ENCODE measurements around the gene MYB.

MYB gene

DNA sequence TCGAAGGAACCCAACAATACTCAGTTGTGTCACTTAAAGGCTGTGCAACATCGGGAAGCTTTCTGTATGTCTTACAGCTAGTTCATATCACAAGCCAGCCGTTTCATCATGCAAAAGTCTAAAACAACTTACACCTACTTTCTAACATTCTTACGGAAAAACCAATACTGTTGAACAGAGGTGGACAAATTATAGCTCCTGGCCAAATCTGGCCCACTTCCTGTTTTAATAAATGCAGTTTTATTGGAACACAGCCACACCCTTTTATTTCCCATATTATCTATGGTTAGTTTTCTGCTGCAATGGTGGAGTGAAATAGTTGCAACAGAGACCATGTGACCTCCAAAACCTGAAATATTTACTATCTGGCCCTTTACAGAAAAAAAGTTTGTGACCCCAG lies 46.6 kb downstream of the MYB start:
- ChIA-PET POLR2A (interaction anchor here (0.7 kb wide), 1 partner anchor 56 kb away, joined by 4 read pairs; no protein-coding TSS in a partner anchor), CTCF (interaction anchor here (1.5 kb wide), 1 partner anchor 84 kb away, joined by 3 read pairs; no protein-coding TSS in a partner anchor)
- TF ChIP-seq, protein P1, sequence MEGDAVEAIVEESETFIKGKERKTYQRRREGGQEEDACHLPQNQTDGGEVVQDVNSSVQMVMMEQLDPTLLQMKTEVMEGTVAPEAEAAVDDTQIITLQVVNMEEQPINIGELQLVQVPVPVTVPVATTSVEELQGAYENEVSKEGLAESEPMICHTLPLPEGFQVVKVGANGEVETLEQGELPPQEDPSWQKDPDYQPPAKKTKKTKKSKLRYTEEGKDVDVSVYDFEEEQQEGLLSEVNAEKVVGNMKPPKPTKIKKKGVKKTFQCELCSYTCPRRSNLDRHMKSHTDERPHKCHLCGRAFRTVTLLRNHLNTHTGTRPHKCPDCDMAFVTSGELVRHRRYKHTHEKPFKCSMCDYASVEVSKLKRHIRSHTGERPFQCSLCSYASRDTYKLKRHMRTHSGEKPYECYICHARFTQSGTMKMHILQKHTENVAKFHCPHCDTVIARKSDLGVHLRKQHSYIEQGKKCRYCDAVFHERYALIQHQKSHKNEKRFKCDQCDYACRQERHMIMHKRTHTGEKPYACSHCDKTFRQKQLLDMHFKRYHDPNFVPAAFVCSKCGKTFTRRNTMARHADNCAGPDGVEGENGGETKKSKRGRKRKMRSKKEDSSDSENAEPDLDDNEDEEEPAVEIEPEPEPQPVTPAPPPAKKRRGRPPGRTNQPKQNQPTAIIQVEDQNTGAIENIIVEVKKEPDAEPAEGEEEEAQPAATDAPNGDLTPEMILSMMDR (IDR thresholded peaks at IDR 0.05; ENCODE audit: control extremely low read depth, extremely low read depth, low read depth, missing control alignments) = no peak
- no peak for DNase-seq (ENCODE audit: extremely low spot score)

DNA sequence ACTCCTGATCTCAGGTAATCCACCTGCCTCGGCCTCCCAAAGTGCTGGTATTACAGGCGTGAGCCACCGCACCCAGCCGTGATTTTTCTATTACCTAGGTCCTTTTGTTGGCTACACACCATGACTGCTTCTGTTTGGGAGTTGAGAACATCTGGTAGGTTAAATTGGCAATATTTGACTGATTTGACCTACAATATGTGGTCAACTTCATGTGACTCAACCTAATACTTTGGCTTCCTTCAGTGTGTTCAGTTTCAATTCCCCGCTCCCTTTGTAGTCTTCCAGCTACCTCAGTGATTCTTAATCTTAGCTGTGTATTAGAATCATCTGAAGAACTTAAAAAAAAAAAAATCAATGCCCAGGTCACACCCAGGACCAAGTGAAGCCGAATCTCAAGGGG lies 47.4 kb downstream of the MYB start:
- POLR2A ChIA-PET = interaction anchor here (0.7 kb wide), 1 partner anchor 353 kb away, joined by 3 read pairs; no protein-coding TSS in a partner anchor
- no peak for DNase-seq (ENCODE audit: extremely low spot score)
- CTCF ChIA-PET = interaction anchor here (1.5 kb wide), 1 partner anchor 84 kb away, joined by 3 read pairs; no protein-coding TSS in a partner anchor
- TF ChIP-seq, protein P1 (IDR thresholded peaks at IDR 0.05; ENCODE audit: control extremely low read depth, extremely low read depth, low read depth, missing control alignments) = no peak

DNA sequence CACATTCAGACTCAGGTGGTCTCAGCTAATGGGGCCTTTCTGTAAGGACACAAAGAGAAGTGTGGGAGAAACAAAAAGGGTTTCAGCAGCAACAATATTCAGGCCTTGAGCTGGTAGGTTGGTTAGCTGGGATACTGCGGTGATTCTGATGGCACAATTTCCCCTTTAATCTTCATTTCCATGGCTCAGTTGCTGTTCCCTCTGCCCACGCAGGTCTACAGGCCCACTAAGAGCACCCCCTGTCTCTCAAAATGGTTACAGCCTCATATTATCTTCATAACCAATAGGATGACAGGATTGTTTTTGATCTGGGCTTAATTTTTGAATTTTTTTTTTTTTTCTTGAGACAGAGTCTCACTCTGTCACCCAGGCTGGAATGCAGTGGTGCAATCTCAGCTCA lies 48.9 kb downstream of the MYB start:
- DNase-seq (ENCODE audit: extremely low spot score) = no peak
- TF ChIP-seq, protein P1 (IDR thresholded peaks at IDR 0.05; ENCODE audit: control extremely low read depth, extremely low read depth, low read depth, missing control alignments) = no peak
- POLR2A ChIA-PET = no interaction called here
- CTCF ChIA-PET = interaction anchor here (0.7 to 2.3 kb wide), 4 partner anchors 10 to 34 kb away, joined by 3 to 9 read pairs (median 3); no protein-coding TSS in a partner anchor

DNA sequence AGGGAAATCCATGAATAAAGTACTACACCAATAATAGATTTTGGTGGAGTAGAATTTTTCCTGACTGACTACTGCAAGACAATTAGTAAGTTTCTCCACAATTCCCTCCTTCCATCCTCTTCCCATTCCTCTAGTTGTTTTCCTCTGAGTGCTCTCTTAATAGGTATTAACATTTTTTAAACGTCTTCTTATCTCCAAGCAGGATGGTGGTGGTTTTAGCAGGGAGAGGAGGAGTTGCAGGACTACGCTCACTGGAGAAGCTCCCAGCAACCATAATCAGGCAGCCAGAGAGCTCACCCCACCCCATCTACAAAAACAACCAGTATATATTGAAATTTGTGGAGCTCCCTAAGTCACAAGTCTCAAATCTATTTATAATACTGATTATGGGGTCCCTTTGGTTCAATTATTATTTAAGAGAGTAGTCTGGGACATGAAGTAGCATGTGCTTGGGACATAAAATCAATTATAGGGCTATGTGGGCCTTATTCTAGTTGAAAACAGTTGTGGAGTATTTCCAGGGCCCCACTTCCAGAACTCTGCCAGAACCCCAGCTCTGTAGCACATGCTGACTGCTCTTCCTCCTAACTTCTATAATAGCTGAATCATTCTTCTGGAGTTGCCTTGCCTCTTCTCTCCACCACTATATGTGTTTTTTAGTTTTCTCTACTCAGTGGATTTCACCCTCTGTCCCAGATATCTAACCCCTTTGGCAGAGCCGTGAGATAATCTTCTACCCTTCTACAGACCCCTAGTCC lies 49.8 kb downstream of the MYB start:
- ChIA-PET CTCF (interaction anchor here (0.6 to 2.3 kb wide), 3 partner anchors 9 to 14 kb away, joined by 3 to 9 read pairs (median 3); no protein-coding TSS in a partner anchor), POLR2A (interaction anchor here (0.5 kb wide), 1 partner anchor 11 kb away, joined by 3 read pairs; no protein-coding TSS in a partner anchor)
- TF ChIP-seq, protein P1 (IDR thresholded peaks at IDR 0.05; ENCODE audit: control extremely low read depth, extremely low read depth, low read depth, missing control alignments) = no peak
- DNase-seq (ENCODE audit: extremely low spot score) = no peak

DNA sequence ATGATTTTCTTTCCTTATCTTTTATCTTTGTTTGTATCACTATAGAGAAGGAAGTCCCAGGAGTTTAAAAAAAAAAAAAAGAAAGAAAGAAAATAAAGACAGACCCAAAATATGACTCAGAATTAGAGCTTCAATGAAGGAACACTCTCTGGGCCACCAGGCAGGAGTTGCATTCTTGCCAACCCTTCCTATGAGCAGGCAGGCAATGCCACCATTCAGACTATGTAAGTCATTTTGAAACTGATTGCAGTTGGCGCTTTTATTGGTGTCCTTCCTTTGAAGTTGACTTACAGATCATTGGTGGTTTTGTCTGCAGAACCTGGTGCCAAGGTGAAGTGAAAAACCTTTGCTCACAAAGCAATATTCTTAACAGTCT lies 50.3 kb downstream of the MYB start:
- ChIA-PET POLR2A (interaction anchor here (0.5 kb wide), 1 partner anchor 11 kb away, joined by 3 read pairs; no protein-coding TSS in a partner anchor), CTCF (interaction anchor here (0.6 to 2.3 kb wide), 3 partner anchors 8 to 16 kb away, joined by 3 to 9 read pairs (median 3); no protein-coding TSS in a partner anchor)
- DNase-seq (ENCODE audit: extremely low spot score) = no peak
- TF ChIP-seq, protein P1 (IDR thresholded peaks at IDR 0.05; ENCODE audit: control extremely low read depth, extremely low read depth, low read depth, missing control alignments) = no peak

DNA sequence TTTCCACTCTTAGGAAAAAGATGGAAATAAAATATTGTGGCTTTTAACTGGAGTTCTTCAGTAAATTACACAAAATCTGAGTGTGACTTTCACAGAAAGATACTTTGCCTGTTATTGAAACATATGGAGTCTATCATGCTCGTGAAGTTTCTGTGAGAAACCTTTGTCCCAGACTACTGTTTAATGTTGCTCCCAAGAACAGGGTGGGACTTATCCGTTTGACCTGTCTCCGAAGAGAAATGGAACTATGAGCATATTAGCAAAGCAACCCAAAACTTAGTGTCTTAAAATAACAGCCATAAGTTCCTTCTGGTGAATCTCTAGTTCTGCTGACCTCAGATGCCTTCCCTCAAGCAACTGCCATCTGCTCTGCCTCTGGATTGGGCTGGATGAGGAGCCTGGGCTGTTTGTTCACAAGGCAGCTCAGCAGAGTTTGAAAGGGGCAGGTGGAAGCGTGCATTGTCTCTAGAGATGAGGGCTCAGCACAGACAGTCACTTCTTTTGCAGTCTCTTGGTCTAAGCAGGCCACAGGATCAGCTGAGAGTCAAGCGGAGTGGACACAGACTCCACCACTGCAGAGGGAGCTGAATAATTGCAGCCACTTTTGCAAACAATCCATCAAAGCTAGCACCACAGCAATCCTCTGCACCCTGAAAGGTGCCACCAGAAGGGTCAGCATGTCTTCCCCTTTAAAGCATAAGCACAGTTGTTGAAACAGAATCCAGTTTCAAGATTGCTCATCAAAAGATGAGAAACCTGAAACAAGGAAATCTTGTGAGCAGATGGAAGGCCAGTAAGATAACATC lies 52.8 kb downstream of the MYB start:
- DNase-seq (ENCODE audit: extremely low spot score) = peak; percentile 28
- TF ChIP-seq, protein P1 (IDR thresholded peaks at IDR 0.05; ENCODE audit: control extremely low read depth, extremely low read depth, low read depth, missing control alignments) = no peak
- ChIA-PET POLR2A (no interaction called here), CTCF (interaction anchor here (1.4 kb wide), 1 partner anchor 10 kb away, joined by 4 read pairs; no protein-coding TSS in a partner anchor)

Measured in GM10248 (cell line).